AG09319 (cell line): ENCODE measurements around the gene LMAN1L.

ENCODE experiments used
- DNase-seq: peaks from one replicate; pipeline ENCODE4 v3.0.0-alpha.2; 2010; ENCODE audit warnings: low read depth; ENCODE audit errors: extremely low read depth
- CTCF ChIP-seq: IDR thresholded peaks from 2 replicates; pipeline ENCODE4 v1.5.1; 2011; ENCODE audit warnings: low read depth, mild to moderate bottlenecking, inconsistent platforms, low read length, moderate library complexity

LMAN1L gene

GRCh38 chr15:74815961-74816360, 3.3 kb downstream of the LMAN1L start:
- TF ChIP-seq CTCF: no peak
- no peak for DNase-seq

- no peak for TF ChIP-seq CTCF
- no peak for DNase-seq
These were observed 4.2 kb downstream of the LMAN1L start for GRCh38 chr15:74816624-74817369.

- peak; percentile 20 for TF ChIP-seq CTCF
- DNase-seq: no peak
These were observed 4.7 kb downstream of the LMAN1L start for GRCh38 chr15:74817370-74817737.

- DNase-seq: no peak
- no peak for TF ChIP-seq CTCF
These were observed 7.4 kb downstream of the LMAN1L start for GRCh38 chr15:74820056-74820455.

GRCh38 chr15:74821091-74821789, 8.6 kb downstream of the LMAN1L start:
- no peak for TF ChIP-seq CTCF
- no peak for DNase-seq

- no peak for DNase-seq
- TF ChIP-seq CTCF: no peak
These were observed 9.1 kb downstream of the LMAN1L start for GRCh38 chr15:74821790-74822158.

- no peak for TF ChIP-seq CTCF
- DNase-seq: no peak
These were observed 9.6 kb downstream of the LMAN1L start for GRCh38 chr15:74822233-74822632.
